ENCODE results near the gene ANKRD13B.

The ANKRD13B gene

DNA sequence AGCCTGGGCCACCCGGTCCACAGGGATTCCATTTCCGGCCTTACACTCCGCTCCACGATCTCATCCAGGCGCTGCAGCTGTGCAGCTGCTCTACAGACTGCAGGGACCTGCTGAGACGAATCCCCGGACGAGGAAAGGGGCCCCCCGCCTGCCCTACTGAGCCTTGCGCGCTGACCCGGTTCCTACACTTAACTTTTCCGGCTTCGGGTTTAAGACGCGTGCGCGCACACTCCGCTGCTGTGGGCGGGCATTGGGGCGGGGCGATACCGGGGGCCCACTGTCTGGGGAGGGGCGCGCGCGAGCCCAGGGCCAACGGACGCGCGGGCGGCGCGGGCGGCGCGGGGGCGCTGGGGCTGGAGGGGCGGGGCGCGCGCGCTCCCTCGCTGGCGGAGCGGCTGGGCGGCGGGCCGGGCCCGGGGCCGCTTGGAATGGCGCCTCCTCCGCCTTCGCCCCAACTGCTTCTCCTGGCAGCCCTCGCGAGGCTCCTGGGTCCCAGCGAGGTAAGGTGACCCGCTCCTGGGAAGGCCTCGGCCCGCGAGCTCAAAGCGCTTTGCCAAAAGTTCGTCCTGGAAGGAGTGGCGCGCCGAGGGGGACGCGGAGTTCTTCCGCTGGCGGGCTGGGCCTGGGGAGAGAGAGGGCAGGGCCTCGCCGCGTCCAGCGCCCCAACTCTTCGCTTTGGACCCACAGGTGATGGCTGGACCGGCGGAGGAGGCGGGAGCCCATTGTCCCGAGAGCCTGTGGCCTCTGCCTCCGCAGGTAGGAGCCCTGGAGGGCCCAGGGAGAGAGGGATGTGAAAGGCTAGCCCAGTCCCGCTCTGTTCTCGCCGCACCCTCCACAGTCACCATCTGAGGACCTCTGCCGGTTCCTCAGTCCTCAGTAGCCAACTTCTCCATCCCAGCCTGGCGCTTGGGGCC lies 24.3 kb upstream of the ANKRD13B start, which contains the start of gene TP53I13:
TSS of gene TP53I13 (plus strand) at position 371 of the 914 bp plus-strand sequence. CDS start at position 429, 58 bp downstream.
- DNase-seq (ENCODE audit: low spot score) = peak; percentile 93

DNA sequence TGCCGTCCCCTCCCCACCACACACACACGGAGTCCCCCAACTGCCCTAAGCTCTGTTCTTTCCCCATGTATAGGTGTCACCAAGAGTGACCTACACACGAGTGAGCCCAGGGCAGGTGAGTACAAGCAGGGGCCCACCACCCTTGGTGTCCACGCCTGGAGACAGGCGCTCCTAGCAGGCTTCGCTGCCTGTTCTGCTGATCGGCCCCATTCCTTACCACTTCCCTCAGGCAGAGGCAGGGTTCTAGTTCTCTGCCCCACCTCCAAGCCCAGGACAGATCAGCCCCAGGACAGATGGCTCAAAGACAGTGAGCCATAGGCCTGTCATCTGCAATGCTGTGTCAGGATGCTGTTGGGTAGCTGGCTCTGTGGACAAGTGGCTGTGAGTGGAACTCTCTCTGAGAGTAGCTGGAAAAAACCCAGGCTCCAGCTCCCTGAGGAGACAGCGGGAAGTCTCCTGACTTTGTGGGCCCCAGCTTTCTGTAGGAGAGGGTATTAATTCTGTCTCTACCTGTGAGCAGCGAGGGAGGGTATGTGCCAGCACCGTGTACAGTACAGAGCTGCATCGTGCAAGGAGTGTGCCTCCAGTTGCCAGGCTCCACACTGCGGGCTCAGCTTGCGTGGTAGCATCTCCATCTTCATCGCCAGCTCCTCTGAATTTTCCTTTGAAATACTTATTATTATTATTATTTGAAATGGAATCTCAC lies 23.5 kb upstream of the ANKRD13B start:
- no peak for DNase-seq (ENCODE audit: low spot score)

DNA sequence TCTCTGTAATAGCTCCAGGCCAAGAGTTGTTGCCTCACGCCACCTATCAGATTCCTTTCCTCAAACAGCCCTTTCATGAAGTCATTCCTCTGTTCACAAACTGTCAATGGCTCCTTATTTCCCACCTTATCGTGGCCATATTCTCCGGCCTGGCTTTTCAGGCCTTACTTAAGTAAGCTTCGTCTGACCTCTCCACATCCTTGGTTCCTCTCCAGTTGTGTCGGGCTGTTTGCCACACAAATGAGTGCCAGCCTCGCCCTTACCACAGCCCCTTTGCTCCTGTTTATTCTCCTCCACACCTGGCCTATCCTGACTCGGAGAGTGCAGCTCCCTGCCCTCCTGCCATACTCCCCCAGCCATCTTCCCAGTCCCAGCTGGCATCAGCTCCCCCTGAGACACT lies 22.4 kb upstream of the ANKRD13B start:
- no peak for DNase-seq (ENCODE audit: low spot score)

DNA sequence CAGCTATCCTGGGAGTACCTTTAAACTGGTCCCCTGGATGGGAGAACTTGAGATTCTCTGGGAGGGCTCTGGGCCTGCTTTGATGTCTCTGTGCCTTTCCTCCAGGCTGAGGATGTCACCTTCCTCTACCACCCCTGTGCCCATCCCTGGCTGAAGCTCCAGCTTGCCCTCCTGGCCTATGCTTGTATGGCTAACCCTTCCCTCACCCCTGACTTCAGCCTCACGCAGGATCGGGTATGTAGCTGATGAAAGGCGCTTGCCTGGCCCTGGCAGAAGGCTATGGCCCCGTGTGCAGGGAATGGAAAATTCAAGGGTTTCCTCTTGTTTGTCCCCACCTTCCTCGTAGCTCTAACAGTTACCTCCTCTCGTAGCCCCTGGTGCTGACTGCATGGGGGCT lies 21.4 kb upstream of the ANKRD13B start:
- DNase-seq (ENCODE audit: low spot score) = no peak

DNA sequence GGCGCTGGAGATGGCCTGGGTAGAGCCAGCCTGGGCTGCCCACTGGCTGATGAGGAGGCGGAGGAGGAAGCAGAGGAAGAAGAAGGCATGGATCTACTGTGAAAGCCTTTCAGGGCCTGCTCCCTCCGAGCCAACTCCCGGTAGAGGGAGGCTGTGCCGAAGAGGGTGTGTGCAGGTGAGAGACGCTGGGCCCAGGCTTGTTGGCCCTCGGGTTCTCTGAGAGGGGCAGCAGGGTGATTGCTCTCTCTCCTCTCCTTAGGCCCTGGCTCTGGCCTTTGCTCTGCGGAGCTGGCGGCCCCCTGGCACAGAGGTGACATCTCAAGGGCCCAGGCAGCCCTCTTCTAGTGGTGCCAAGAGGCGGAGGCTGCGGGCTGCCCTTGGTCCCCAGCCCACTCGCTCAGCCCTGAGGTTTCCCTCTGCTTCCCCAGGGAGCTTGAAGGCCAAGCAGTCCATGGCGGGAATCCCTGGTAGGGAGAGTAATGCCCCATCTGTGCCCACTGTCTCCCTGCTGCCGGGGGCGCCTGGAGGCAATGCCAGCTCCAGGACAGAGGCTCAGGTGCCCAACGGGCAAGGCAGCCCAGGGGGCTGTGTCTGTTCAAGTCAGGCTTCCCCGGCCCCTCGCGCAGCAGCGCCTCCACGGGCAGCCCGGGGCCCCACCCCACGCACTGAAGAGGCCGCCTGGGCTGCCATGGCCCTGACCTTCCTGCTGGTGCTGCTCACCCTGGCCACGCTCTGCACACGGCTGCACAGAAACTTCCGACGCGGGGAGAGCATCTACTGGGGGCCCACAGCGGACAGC lies 20.9 kb upstream of the ANKRD13B start:
- DNase-seq (ENCODE audit: low spot score) = no peak

DNA sequence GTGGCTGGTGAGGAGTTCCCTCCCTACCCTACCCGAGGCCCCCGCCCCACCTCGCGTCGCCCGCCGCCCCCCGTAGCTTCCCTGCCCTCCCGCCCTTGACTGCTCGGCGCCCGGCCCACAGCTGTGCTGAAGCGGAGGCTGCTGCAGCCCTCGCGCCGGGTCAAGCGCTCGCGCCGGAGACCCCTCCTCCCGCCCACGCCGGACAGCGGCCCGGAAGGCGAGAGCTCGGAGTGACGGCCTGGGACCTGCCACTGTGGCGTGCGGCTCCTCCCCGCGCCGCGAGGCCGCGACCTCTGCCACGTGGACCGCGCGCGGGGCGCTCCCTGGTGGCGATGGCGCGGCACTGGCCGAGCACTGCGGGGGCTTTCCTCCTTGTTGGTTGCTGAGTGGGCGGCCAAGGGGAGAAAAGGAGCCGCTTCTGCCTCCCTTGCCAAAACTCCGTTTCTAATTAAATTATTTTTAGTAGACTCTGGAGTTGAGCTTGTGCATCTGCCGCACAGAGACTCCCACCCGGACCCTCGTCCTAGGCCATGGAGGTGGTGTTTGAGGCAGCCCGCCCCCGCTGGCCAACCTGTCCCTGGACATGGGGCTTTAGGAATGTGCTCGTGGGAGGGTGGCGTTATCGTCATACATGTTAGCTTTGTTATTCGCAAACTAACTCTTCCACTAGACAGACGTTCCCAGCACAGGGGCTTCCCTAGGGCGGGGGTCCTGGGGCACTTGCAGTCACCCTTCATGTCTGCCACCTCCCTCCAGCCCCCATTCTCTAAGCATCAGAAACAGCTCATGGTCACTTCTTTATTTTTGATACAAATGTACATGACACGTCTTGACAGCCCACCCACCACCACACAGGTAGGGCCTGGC lies 20.0 kb upstream of the ANKRD13B start:
- peak; percentile 33 for DNase-seq (ENCODE audit: low spot score)

DNA sequence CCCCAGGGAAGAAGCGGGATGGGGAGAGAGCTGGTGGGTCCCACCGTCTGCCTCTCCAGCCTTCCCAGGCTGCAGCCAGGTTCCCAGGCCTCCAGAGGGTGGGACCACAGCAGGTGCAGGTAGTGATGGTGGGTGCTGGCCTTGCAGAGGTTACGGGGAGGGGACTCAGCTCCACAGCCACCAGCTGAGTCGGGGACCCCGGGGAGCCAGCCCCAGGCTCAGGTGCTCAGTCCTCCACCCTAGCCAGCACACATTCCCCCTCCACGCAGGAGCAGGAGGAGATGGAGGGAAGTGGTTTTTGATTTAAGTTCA lies 19.4 kb upstream of the ANKRD13B start:
- no peak for DNase-seq (ENCODE audit: low spot score)

DNA sequence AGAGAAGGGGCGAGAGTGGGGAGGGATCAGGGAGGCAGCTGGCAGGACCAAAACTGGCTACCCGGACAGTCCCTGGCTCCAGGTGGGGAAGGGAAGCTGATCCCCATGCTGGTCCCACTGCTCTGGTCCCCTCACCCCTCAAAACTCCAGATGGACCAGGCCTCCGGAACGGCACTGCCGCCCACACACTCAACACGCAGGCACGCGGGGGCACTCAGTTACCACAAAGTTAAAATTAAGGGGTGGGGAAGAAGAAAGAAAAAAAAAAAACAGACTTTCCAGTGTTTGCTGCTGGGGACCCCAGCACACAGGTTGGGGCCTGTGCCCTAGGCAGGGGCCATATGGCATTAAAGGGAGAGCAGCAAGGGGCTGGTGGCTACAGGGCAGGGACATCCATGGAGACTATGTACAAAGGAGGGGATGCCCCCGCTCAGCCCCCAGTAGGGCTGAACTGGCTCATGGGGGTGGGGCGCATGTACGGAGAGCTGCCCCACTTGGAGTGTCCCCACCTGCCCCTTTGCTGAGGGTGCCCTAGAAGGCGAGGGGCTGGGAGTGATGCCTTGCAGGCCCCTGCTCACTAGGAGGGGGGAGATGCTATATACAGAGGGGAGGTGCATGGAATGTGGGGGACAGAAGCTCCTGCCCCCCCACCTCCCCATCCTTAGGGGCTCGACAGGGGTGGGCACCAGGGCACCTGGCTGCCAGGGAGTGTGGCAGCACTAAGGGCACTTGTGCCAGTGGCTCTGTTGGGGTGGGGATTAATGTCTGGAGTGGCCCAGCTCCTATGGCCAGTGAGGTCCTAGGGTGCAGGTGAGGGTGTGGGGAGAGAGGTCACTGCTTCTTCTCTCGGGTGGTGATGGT lies 18.8 kb upstream of the ANKRD13B start:
- DNase-seq (ENCODE audit: low spot score) = no peak

DNA sequence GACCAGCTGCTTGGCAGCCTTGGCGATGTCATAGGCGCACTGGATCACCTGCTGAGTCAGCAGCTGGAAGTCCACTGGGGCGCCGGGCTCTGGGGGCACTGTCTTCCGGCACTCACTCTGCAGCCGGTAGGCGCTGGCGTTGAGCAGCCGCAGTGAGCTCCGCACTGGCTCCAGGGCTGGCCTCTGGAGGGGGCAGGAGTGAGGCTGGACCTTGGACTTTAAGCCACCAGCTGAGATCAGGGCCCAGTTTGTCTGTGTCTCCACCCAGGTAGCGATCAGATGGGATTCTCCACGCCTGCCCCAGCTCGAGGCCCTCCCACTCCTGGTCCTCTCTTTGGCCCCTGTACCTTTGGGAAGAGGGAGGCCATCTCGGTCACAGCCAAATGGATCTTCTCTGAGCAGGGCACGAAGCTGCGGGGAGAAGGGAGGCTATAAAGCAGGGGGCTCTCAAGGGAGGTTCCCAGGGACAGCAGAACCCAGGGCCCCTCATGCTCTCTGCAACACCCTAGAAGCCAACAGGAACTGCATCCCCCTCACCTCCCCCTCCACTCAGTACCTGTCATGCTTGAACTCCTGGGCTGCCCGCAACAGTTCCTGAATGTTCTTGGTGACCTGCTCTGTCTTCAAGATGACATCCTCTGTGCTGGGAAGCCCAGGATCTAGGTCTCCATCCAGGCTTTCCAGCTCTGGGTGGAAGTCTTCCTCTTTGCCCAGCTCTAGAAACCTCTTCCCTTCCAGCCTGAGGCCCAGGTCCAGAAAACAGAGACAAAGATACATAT lies 18.0 kb upstream of the ANKRD13B start:
- DNase-seq (ENCODE audit: low spot score) = no peak

DNA sequence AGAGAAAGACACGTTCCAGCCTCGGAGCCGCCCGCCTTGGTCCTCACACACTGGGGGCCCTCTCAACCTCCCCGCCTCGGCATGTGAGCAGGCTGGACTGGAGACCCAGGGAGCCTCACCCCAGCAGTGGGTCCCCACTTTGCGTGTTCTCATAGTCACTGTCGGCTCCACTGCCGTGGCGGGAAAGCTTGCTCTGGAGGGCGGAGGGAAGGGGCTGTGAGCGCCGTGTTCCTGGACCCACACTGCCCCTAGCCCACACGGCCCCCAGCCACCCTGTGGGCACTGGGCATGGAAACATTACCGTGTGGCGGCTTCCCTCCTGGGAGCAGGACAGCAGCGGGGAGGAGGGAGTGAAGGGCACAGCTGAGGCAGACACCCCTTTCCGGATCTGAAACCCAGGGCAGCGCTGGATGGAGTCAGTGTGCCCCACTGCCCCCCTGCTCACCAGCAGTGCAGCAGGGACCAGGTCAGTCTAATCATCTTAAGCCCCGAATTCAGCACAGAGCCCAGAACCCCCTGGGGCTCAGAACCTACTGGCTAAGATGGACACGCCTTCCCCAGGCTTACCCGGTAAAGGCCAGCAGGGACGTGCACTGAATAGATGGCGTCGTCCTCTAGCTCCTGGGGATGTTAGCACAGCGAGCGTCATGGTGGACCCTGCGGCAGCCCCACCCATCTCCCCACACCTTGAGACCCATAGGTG lies 17.3 kb upstream of the ANKRD13B start:
- no peak for DNase-seq (ENCODE audit: low spot score)

DNA sequence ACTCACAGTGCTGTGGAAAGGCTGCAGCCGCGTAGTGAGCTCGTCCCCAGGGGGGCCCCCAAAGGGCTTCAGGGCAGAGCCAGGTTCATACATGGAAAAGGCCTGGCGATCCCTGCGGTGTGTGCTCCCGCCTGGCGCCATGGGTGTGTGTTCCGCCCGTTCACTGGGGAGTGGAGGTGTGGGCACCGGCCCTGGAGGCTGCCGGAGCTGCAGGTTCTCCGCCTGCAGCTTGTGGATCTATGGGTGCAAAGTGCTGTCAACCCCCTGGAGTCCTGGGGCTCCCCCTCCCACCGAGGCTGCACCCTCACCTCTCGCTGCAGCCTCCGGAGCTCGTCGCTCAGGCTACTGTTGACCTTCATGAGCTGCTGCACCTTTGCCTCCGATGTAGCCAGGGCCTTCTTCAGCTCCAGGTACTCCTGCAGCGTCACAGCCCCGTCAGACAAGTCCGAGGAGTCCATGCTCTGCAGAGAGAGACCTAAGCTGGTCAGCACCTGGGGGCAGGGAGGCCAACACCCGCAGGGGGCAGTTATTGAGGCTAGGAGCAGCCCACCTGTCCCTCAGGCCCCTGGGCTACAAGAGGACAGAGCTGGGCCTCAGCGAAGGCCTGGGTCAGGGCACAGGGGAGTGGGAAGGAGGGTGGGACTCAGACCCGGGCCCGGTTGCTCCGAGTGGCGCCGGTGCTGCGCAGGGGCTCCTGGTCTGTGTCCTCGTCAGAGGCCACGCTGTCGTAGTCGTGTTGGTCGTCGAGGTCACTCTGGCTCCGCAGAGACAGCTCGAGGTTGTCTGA lies 16.5 kb upstream of the ANKRD13B start:
- DNase-seq (ENCODE audit: low spot score) = no peak

DNA sequence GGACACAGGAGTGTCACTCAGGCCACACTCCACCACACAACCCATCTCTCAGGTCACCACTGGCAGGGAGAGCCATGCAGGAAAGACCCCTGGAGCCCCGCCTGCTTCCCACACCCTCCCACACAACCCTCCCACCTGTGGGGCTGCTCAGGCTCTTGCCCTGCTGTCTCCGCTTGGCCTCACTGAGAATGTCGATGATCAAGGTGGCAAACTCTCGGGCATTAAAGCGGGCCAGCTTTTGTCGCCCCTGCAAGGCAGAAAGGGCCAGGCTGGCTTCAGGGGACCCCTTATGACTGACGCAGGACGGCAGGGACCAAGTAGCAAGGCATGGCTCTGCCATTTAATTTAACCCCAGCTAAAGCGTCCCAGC lies 15.9 kb upstream of the ANKRD13B start:
- no peak for DNase-seq (ENCODE audit: low spot score)

DNA sequence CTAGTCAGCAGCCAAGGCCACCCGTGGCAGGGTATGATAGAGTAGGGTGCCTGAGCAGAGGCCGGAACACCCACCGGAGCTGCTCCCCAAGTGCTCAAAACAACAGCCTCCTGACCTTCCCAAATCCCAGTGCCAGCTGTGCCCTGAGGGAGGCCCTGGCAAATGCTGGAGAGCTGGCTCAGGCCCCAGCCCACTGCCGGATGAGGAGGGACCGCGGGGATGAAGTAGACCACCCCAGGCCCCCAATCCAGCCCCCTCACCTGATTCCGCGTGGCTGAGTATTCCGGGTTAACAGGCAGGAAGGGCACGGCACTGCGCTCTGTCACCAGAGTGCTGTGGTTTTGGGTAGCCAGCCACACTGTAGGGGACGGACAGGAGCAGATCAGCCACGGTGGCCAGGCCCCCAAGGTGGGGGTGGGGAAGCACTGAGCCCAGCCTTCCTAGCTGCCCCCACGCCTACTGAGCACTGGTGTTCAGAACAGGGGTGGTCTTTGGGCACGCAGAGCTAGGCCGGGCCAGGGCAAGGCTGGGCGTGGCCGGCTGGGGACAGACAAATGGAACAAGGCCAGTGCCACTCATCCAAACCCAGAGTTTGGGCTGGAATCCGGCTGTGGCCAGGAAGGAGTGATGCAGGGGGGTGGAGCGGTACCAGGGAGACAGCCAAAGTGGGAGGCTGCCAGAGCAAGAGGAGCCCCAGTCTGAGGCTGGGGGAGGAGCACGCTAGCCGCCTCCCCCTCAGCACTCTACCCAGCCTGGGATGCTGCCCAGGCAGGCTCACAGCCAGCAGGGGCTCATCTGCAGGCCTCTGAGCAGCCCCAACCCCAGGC lies 15.3 kb upstream of the ANKRD13B start:
- no peak for DNase-seq (ENCODE audit: low spot score)

DNA sequence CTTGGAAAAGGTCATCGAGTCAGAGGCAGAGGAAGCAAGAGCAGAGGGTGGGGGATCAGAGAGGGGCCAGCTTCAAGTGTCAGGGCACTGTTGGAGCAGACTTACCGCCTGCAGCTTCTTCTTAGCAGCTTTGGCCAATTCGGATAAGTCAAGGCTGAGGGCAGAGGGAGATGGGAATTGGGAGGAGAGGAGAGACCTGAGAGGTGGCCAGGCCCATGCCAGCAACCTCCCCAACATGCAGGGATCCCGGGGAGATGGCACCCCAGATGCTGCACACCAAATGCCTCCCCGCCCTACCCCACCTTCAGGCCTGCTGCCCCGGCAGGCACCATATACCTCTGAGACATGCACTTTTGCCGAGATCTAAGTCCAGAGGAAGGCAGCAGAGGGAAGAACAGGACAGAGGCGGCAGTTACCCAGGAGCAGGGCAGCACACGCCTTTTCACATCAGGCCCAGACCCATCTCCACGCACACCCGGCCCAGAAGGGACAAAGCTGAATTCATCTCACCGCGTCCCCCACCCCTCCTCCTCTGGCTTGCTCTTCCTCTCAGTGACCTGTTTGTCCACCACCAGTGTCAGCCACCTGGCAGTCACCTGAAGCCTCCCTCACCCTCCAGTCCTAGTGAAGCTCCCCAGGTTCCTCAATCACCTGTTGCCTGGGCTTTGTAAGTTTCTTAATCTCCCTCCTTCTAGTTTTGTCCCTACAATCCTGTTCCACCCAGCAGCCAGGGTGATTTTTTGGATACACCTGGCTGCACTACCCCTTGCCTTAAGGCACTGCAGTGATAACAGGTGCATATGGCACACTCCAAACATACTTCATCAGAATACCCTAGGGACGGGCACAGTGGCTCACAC lies 14.1 kb upstream of the ANKRD13B start:
- DNase-seq (ENCODE audit: low spot score) = no peak

DNA sequence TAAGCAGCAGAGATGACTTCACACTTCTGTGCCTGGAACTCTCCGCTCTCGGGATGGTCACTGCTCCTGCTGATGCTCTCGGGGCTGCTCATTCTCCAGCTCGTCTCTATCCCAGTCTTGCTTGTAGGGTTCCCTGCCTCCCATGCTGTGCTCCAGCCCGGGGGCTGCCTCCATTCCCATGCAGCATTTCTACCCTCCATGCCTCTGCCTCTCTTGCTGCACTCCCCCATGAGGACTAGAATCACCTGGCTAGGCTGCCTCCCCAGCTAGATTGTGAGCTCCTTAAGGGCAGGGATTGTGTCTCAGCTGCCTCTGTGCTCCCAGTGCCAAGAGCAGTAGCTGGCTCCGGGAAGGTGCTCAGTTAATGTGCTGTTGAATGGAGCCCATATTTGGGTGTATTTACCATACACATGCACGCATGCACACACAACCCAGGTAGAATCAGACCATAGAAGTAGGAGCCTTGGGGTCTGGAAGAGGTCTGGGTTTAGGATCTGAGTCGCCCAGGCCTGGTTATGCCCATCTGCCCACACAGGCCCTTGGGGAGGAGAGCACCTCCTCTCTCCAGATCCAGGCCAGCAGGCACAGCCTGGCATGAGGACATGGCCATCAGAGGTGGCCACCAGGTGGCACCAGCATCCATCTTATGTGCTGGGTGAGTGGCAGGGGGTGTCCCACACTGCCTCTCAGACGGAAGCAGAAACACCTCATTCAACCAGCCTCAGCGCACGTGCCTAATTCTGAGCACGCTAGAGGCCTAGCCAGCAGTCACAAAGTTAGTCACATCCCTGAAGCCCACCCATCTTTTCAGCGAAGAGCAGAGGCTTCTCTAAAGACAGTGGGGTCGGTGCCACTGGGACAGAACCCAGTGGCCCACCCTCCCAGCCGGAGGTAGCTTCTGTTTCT lies 12.8 kb upstream of the ANKRD13B start:
- DNase-seq (ENCODE audit: low spot score) = peak; percentile 92
